ENCODE results near the gene SHANK2. TPM values are rescaled to one million over a fixed set of nuclear protein-coding genes. Genes with fewer than 3 reads are reported as not detected.

SHANK2 gene
- 10 to 100 TPM; 10.8 to 25.3 (median 15.6) TPM for total RNA-seq

GRCh38 chr11:71252269-71252769 is at the start of gene SHANK2:
Gene SHANK2, minus strand, starts transcription at chr11:71252577. Its CDS starts 105,251 bp downstream, at chr11:71147326.
- H3K27ac ChIP-seq (replicated peaks in 1 of 4), result peak within 1 kb of the TSS in 1 of 4 donors; percentile 34
- H3K36me3 ChIP-seq, result no peaks in the 10 kb centered on the region

GRCh38 chr11:71301858-71302533 is 49.6 kb upstream of the SHANK2 start:
- peak; percentile 90 for DNase-seq (ENCODE audit: extremely low spot score)
- Histone ChIP-seq H3K9me3 (no peaks in the 10 kb centered on the region), H3K4me1 (no peaks in the 10 kb centered on the region), H3K27me3 (peaks cover 0 to 53% (median 0%) of the 10 kb centered on the region in 4 donors), H3K27ac (replicated peaks in 1 of 4) (no peak overlapping the region), H3K4me3 (no peak overlapping the region), H3K36me3 (no peaks in the 10 kb centered on the region)
- TF ChIP-seq POLR2AphosphoS5 (IDR thresholded peaks at IDR 0.05), result no peak
- no peak for TF ChIP-seq POLR2A (IDR thresholded peaks at IDR 0.05; ENCODE audit: low read depth)
- TF ChIP-seq EP300 (IDR thresholded peaks at IDR 0.05), result no peak
- no peak for TF ChIP-seq CTCF (IDR thresholded peaks at IDR 0.05)
- intact Hi-C loops (cut with DNase I), result no loop called here
- 38% methylated on average over 17 of the region's 17 CpGs for WGBS

More at GRCh38 chr11:71252269-71252769, at the start of gene SHANK2:
- no peak for TF ChIP-seq POLR2AphosphoS5 (IDR thresholded peaks at IDR 0.05)
- no peak for TF ChIP-seq CTCF (IDR thresholded peaks at IDR 0.05)
- no peak for TF ChIP-seq EP300 (IDR thresholded peaks at IDR 0.05)
- TF ChIP-seq POLR2A (IDR thresholded peaks at IDR 0.05; ENCODE audit: low read depth), result no peak
- Histone ChIP-seq H3K4me3 (peak within 1 kb of the TSS; percentile 46 to 63 (median 54)), H3K9me3 (no peaks in the 10 kb centered on the region), H3K4me1 (peaks cover 15 to 32% (median 30%) of the 10 kb centered on the region in 4 donors), H3K27me3 (peaks cover 6 to 91% (median 31%) of the 10 kb centered on the region in 4 donors)
- DNase-seq (ENCODE audit: extremely low spot score), result no peak
- WGBS, result no CpG with 5 or more reads among the region's 70 CpGs
- intact Hi-C loops (cut with DNase I), result no loop called here

DNA sequence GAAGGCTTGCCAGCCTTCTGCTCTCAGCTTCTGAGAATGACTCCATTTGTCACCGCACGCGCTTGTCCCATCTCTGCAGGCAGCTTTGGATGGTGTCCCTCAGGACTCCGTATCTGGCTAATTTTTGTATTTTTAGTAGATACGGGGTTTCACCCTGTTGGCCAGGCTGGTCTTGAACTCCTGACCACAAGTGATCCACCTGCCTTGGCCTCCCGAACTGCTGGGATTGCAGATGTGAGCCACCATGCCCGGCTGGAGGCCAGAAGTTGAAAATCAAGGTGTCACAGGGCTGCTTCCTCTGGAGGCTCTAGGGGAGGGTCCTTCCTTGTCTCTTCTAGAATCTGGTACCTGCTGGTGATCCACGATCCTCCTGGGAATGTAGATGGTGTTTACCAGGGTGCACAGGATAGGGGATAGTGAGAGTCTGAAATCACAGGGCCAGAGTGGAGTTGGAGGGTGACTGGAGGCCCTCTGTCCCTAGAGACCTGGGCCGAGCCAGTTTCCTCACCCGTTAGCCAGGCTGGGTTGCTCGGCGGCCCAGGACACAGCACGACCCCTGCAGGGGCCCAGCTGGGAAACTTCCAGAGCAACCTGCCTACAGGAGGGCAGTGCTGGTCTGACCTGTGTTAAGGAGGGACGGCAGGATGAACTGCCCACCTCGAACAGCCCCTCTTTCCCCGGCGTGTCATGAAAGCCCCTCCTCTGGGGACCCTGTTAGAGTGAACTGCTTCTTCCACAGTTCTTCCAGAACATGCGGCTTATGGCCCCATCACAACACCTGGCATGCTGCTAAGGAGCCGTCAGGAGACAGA is 48.9 kb upstream of the SHANK2 start:
- H3K27ac ChIP-seq (replicated peaks in 1 of 4), result no peak overlapping the region
- peak; percentile 86 for DNase-seq (ENCODE audit: extremely low spot score)
- peaks cover 0 to 50% (median 0%) of the 10 kb centered on the region in 4 donors for H3K27me3 ChIP-seq
- H3K4me3 ChIP-seq, result no peak overlapping the region
- WGBS, result 74% methylated on average over 10 of the region's 19 CpGs
- no peaks in the 10 kb centered on the region for H3K36me3 ChIP-seq
- intact Hi-C loops (cut with DNase I), result no loop called here
- TF ChIP-seq EP300 (IDR thresholded peaks at IDR 0.05), result no peak
- no peaks in the 10 kb centered on the region for H3K9me3 ChIP-seq
- H3K4me1 ChIP-seq, result no peaks in the 10 kb centered on the region

DNA sequence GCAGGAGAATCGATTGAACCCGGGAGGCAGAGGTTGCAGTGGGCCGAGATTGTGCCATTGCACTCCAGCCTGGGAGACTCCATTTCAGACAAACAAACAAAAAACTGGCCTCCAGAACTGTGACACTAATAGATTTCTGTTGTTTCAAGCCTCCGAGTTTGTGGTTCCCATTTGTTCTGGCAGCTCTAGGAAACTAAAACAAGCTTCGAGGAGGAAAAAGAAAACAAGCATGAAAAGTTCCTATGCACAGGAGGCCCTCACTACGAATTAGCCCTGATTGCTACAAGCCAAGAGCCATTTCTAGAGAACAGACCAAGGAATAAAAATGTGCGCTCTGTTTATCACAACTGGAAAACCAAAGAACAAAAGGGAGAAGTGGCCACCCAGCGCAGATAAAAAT is 47.8 kb upstream of the SHANK2 start:
- TF ChIP-seq POLR2A (IDR thresholded peaks at IDR 0.05; ENCODE audit: low read depth), result no peak
- TF ChIP-seq CTCF (IDR thresholded peaks at IDR 0.05), result no peak
- no peak for TF ChIP-seq EP300 (IDR thresholded peaks at IDR 0.05)
- no peak for TF ChIP-seq POLR2AphosphoS5 (IDR thresholded peaks at IDR 0.05)
- WGBS, result 68% methylated on average over 8 of the region's 8 CpGs
- intact Hi-C loops (cut with DNase I), result no loop called here
- Histone ChIP-seq H3K27me3 (peaks cover 0 to 48% (median 0%) of the 10 kb centered on the region in 4 donors), H3K4me3 (no peak overlapping the region), H3K36me3 (no peaks in the 10 kb centered on the region), H3K9me3 (no peaks in the 10 kb centered on the region), H3K27ac (replicated peaks in 1 of 4) (no peak overlapping the region), H3K4me1 (no peaks in the 10 kb centered on the region)
- DNase-seq (ENCODE audit: extremely low spot score), result no peak

- peak; percentile 86 for DNase-seq (ENCODE audit: extremely low spot score)
- no peak overlapping the region for H3K27ac ChIP-seq (replicated peaks in 1 of 4)
- intact Hi-C loops (cut with DNase I), result no loop called here
- H3K36me3 ChIP-seq, result no peaks in the 10 kb centered on the region
- no peak overlapping the region for H3K4me3 ChIP-seq
- 90% methylated on average over 14 of the region's 14 CpGs for WGBS
- TF ChIP-seq CTCF (IDR thresholded peaks at IDR 0.05) (no peak), POLR2AphosphoS5 (IDR thresholded peaks at IDR 0.05) (no peak), EP300 (IDR thresholded peaks at IDR 0.05) (no peak), POLR2A (IDR thresholded peaks at IDR 0.05; ENCODE audit: low read depth) (no peak)
- H3K27me3 ChIP-seq, result peaks cover 0 to 52% (median 0%) of the 10 kb centered on the region in 4 donors
- no peaks in the 10 kb centered on the region for H3K9me3 ChIP-seq
- H3K4me1 ChIP-seq, result no peaks in the 10 kb centered on the region
These were observed 46.4 kb upstream of the SHANK2 start for GRCh38 chr11:71298761-71299181.
